GM19324 (cell line): ENCODE measurements around the gene CD9.
"Not testable (repeated sequence)": the region's sequence is repeated elsewhere in the genome, so short reads cannot be mapped to it uniquely, and the experiment has no call there.

ENCODE experiments used
- ATAC-seq: cut with Tn5 transposase; IDR thresholded peaks from one replicate; pipeline ENCODE4 v1.9.1; 2021; ENCODE audit warnings: mild to moderate bottlenecking, moderate library complexity; ENCODE audit not compliant: unreplicated experiment, low FRiP score

Gene CD9

DNA sequence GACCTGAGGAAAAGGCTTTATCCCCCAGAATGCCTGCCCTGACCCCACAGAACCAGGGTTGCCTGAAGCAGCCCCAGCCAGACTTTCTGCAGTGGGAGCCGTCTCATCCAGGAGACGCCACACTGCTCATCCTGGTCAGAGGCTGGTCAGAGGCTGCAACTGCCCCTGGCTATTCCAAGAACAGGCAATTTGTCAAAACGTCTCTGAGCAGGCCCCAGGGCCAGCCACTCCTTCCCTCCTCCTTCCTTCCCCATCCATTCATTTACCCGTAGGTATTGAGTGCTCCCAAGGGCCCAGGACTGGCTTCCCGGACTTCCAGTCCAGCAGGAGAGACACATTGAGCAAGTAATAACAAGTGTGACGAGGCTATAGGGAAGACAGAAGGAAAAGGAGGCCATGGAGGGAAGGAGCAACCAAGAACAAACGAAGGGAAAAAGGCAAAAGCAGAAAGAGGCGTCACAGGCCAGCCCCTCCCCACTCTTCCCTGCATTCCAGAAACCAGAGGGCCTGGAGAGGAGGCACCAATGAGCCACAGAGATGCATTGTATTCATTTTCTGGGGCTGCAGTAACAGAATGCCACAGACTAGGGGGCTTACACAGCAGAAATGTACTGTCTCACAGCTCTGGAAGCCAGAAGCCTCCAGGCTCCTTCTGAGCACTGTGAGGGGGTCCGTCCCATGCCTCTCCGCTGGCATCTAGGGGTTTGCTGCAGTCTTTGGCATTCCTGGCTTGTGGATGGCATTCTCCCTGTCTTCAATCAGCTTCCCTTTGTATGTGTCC, 21.0 kb upstream of the CD9 start:
- no peak for ATAC-seq

- ATAC-seq, result no peak
Observed at GRCh38 chr12:6180268-6181051, 19.7 kb upstream of the CD9 start.

- no peak for ATAC-seq
Observed at GRCh38 chr12:6181166-6181565, 19.0 kb upstream of the CD9 start.

DNA sequence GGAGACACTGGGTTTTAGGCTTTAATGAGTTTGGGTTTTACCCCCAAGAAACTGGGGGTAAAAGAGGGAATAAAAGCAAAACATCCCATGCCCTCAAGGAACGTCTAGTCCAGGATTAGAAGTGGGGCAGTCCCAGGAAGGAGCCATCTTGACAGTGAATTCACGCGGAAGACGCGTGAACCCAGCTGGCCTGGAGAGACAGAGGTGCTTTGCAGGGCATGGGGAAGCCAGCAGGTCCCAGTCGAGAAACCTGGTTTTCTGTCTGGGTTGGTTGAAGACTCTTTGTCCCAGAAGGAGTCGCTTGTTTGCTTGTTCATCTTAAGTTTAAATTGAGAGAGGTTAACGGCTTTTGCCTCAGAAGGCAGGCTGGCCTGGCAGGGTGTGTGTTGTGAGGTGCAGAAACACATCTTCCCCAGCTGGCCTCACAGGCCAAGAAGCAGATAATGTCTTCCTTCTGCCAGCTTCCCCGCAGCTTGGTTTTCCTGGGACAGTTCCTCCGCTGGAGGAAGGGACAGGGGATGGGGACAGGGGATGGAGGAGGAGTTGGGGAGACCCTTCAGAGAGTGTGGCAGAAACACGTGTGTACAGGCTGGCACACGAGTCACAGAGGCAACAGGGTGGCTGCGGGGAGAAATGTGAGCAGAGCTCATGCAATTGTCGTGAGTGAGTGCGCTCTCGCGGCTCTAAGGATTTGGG, 18.5 kb upstream of the CD9 start:
- ATAC-seq, result no peak

DNA sequence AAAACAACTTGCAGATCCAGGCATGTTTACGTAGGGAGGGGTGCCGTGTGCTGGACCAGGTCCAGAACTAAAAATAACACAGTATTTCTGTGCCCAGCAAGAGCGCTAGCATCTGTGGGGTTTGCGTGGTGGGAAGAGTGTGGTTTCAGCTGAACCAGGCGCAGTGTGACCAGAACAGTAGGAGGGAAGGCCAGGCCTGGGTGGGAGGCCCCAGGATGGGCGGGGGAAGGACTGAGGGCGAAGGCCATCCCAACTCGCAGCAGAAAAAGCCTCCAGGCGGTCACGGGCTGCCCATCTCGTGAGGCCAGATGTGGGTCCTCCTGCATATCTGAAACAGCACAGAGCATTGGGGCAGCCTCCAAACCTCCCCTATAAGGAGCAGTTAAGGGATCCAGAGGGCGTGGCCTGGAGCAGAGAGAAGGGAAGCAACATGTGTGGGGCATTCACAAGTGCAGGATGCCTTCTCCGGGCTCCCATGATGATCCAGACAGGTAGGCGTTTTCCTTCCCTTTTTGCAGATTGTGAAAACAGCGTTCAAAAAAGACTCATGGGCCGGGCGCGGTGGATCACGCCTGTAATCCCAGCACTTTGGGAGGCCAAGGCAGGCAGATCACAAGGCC, 17.8 kb upstream of the CD9 start:
- no peak for ATAC-seq

DNA sequence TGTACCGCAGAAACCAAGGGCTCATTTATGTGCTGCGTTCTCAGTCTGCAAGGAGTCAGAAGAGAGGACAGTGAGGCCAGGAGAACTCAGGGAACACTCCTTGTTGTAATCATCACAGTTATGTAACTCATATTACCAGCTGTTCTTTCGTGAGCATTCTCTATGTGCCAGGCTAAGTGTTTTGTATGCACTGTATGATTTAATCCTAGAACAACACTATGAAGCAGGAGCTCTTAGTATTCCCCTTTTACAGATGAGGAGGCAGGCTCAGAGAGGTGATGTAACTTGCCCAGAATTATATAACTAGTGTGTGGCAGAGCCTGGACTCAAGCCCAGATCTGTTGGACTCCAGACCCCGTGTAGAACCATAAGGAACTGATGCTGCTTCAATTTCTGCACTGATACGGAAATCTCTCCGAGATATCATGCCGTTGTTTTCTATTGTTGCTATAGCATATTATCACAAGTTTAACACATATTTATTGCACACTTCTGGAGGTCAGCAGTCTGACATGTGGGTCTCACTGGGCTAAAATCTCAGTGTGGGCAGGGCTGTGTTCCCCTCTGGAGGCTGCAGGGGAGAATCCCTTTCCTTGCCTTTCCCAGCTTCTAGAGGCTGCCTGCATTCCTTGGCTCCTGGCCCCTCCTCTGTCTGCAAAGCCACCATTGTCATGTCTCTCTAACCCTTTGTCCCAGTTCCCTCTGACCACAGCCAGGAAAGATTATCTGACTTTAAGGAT, 16.3 kb upstream of the CD9 start:
- no peak for ATAC-seq

DNA sequence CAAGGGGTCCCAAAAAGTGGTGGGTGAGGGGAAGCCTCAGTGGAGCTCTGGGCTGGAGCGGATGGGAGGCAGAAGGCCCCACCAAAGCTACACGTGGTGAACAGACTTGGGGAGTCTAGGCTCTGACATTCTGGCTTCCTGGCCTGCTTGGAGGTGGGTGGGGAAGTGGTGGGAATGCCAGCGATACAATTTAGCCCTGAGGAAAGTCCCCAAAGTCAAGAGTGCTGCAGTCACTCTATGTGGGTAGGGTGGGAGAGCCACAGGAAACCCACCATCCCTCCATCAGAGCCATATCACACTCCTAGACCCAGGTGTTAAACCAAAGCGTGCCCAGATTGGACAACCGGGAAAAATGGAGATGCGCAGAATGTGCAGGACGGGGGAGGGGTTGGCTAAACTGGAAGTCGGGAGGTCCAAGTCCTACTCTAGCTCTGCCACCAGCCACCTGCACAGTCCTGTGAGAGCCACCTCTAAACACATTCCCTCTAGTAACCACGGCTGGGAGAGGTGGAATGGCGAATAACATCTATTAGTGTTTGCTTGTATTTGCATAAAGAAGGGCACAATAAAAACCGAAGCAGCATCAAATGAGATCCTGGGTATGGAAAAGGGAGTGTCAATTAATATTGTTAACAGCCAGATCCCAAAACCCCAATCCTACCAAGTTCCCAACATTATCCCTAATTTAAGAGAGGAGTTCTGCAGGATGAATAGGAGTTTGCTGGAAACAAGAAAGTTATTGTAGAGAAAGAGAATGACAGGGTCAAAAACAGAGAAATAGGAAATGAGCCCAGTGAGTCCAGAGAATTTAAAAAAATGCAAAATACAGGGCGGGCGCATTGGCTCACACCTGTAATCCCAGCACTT, 14.0 kb upstream of the CD9 start:
- no peak for ATAC-seq

GRCh38 chr12:6187948-6188793, 12.0 kb upstream of the CD9 start:
- no peak for ATAC-seq

- no peak for ATAC-seq
Observed at GRCh38 chr12:6189028-6189427, 11.2 kb upstream of the CD9 start.

DNA sequence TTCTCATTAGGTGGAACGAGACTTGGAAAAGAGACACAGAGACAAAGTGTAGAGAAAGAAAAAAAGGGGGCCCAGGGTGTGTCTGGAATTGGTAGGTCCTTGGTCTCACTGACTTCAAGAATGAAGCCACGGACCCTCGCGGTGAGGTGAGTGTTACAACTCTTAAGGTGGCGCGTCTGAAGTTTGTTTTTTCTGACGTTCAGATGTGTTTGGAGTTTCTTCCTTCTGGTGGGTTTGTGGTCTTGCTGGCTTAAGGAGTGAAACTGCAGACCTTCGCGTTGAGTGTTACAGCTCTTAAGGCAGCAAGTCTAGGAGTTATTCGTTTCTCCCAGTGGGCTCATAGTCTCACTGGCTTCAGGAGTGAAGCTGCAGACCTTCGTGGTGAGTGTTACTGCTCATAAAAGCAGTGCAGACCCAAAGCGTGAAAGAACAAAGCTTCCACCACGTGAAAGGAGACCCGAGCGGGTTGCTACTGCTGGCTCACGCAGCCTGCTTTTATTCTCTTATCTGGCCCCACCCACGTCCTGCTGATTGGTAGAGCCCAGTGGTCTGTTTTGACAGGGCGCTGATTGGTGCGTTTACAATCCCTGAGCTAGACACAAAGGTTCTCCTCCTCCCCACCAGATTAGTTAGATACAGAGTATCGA, 10.1 kb upstream of the CD9 start:
- not testable (repeated sequence) for ATAC-seq

GRCh38 chr12:6190767-6191530, 9.3 kb upstream of the CD9 start:
- not testable (repeated sequence) for ATAC-seq

- ATAC-seq, result no peak
Observed at GRCh38 chr12:6192604-6193380, 7.4 kb upstream of the CD9 start.

GRCh38 chr12:6193853-6194815, 6.1 kb upstream of the CD9 start:
- ATAC-seq, result no peak

- no peak for ATAC-seq
Observed at GRCh38 chr12:6195665-6196535, 4.3 kb upstream of the CD9 start.
